ENCODE results near the gene CTNS. TPM values are rescaled to one million over a fixed set of nuclear protein-coding genes. Genes with fewer than 3 reads are reported as not detected.

Gene CTNS
- total and polyA plus RNA-seq, 2 of the 13 experiments (the other 11 are each of a cell fraction or from before 2014, with no cell fraction given), result 9.5 to 13.7 TPM

DNA sequence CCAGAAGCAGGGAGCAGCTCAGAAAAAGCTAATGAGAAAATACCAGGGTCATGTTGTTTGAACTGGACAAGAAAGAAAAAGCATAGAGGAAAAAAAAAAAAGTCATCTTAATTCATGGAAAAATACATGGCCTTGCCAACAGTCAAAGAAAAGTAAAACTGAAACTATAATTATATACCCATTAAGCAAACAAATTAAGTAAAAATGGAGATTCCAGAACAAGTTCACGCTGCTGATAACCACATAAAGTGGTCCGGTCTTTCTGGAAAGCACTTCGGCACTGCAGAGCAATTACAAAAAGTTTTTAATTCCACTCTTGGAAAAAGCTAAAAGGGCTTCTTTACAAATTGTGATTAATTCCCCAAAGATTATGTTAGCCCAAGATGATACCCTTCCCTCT is 71.8 kb downstream of the CTNS start:
- Histone ChIP-seq H3K9ac (ENCODE audit: insufficient read depth, low read depth, low read length) (no peak overlapping the region), H4K20me1 (ENCODE audit: insufficient read depth, low read length) (no peaks in the 10 kb centered on the region), H3K27me3 (ENCODE audit: control insufficient read depth in 1 of 2, insufficient read depth in 2 of 2, low read length in 2 of 2) (peaks cover 0 to 3% of the 10 kb centered on the region in 2 experiments; a peak in 1 of 5 replicates), H2AFZ (ENCODE audit: low read length) (no peak overlapping the region), H3K9me3 (ENCODE audit: low read length) (no peaks in the 10 kb centered on the region), H3K27ac (ENCODE audit: extremely low read length, insufficient read depth, low read length) (no peak overlapping the region), H3K79me2 (ENCODE audit: insufficient read depth, low read length) (no peaks in the 10 kb centered on the region), H3K4me1 (ENCODE audit: insufficient read depth, low read length) (no peaks in the 10 kb centered on the region), H3K4me3 (replicated peaks in 1 of 3; ENCODE audit: insufficient read depth in 1 of 3, low read depth in 2 of 3, low read length in 3 of 3) (no peak overlapping the region), H3K36me3 (replicated peaks in 1 of 2; ENCODE audit: control insufficient read depth in 1 of 2, insufficient read depth in 2 of 2, low read length in 2 of 2) (no peaks in the 10 kb centered on the region), H3K4me2 (ENCODE audit: low read depth, low read length) (no peak overlapping the region)
- TF ChIP-seq ZC3H4 (CRISPR knock-in tag; IDR thresholded peaks at IDR 0.05; ENCODE audit: borderline replicate concordance) (no peak), ZNF501 (CRISPR knock-in tag; IDR thresholded peaks at IDR 0.05) (no peak), ARID4A (CRISPR knock-in tag; IDR thresholded peaks at IDR 0.05; ENCODE audit: borderline replicate concordance) (no peak), FLYWCH1 (CRISPR knock-in tag; IDR thresholded peaks at IDR 0.05) (no peak), RXRA (CRISPR knock-in tag; IDR thresholded peaks at IDR 0.05) (no peak), SP140L (CRISPR knock-in tag; IDR thresholded peaks at IDR 0.05; ENCODE audit: borderline replicate concordance) (no peak)
- ATAC-seq (no peak), DNase-seq (ENCODE audit: low spot score) (no peak), FAIRE-seq (no peak)
- ChIA-PET CTCF (ENCODE audit: low intra/inter-chr PET ratio, low total read pairs) (no interaction called here), POLR2A (no interaction called here)
- WGBS (ENCODE audit: low lambda C conversion rate), result 74% methylated on average over 3 of the region's 3 CpGs
- in situ Hi-C loops (cut with HindIII; ENCODE audit: extremely low pct_ligation_motif_present, low pct_unique_long_range_greater_than_20kb), result no loop called here
- intact Hi-C loops (cut with micrococcal nuclease; ENCODE audit: unreplicated experiment), result no loop called here
- BruUV-seq (replicated peaks), result no TSS peak

Data from HepG2 (cell line).